GM12874 (cell line): ENCODE measurements around the gene DUOXA2.

Experiments
- CTCF ChIP-seq: IDR thresholded peaks from 2 replicates; pipeline ENCODE4 v1.5.1; 2011; ENCODE audit warnings: low read depth, mild to moderate bottlenecking, control low read depth, low read length, moderate library complexity; ENCODE audit not compliant: insufficient read depth

The DUOXA2 gene

GRCh38 chr15:45151998-45152828, 38.1 kb downstream of the DUOXA2 start:
- TF ChIP-seq CTCF, result no peak

GRCh38 chr15:45155739-45156138, 41.6 kb downstream of the DUOXA2 start:
- TF ChIP-seq CTCF, result no peak

- TF ChIP-seq CTCF, result no peak
Measured at GRCh38 chr15:45156744-45157455, 42.8 kb downstream of the DUOXA2 start.

GRCh38 chr15:45157974-45158373, 43.8 kb downstream of the DUOXA2 start:
- TF ChIP-seq CTCF, result no peak

- TF ChIP-seq CTCF, result no peak
Measured at GRCh38 chr15:45161666-45162065, 47.5 kb downstream of the DUOXA2 start.

- TF ChIP-seq CTCF, result peak; percentile 94
Measured at GRCh38 chr15:45162771-45163507, 48.8 kb downstream of the DUOXA2 start.

- no peak for TF ChIP-seq CTCF
Measured at GRCh38 chr15:45163508-45163856, 49.4 kb downstream of the DUOXA2 start.
